CD14-positive monocyte (primary cell): ENCODE results near the gene IBA57. TPM values are rescaled to one million over a fixed set of nuclear protein-coding genes. Genes with fewer than 3 reads are reported as not detected.

ENCODE experiments used
- DNase-seq, 3 donors: peaks; one replicate each; pipeline ENCODE4 v3.0.0-alpha.2; 2011 to 2022
- H2AFZ ChIP-seq: 2 replicates; pipeline ENCODE4 v1.6.0; 2012; ENCODE audit warnings: mild to moderate bottlenecking, low read depth, low read length, inconsistent platforms; ENCODE audit not compliant: insufficient read depth, poor library complexity, severe bottlenecking
- H3K27ac ChIP-seq, 2 donors: 1 replicate in 1 of 2; 2 replicates in 1 of 2; pipeline ENCODE4 v1.5.1; 2012 to 2013; ENCODE audit warnings: low read length in 2 of 2, control low read depth in 1 of 2, inconsistent platforms in 1 of 2, low read depth in 1 of 2, mild to moderate bottlenecking in 1 of 2
- H3K27me3 ChIP-seq, 2 donors: one replicate each; pipeline versions ENCODE4 v1.6.0 to v1.6.1; 2011 to 2013; ENCODE audit warnings: low read length in 2 of 2; ENCODE audit not compliant: control insufficient read depth in 2 of 2, insufficient read depth in 2 of 2
- H3K36me3 ChIP-seq, 2 donors: replicated peaks in 1 of 2; 1 replicate in 1 of 2; 2 replicates in 1 of 2; pipeline versions ENCODE4 v1.5.1 to v1.6.1; 2012 to 2013; ENCODE audit warnings: low read length in 2 of 2, control low read depth in 1 of 2, inconsistent platforms in 1 of 2, mild to moderate bottlenecking in 1 of 2; ENCODE audit not compliant: insufficient read depth in 2 of 2, control insufficient read depth in 1 of 2
- H3K4me1 ChIP-seq, 2 donors: 1 replicate in 1 of 2; 2 replicates in 1 of 2; pipeline versions ENCODE4 v1.5.1 to v1.6.1; 2012 to 2013; ENCODE audit warnings: low read length in 2 of 2, control low read depth in 1 of 2, inconsistent platforms in 1 of 2, mild to moderate bottlenecking in 1 of 2, moderate library complexity in 1 of 2; ENCODE audit not compliant: insufficient read depth in 2 of 2, control insufficient read depth in 1 of 2
- H3K4me2 ChIP-seq: replicated peaks from 2 replicates; pipeline ENCODE3; 2012; ENCODE audit warnings: low read length, moderate library complexity, mild to moderate bottlenecking; ENCODE audit not compliant: poor library complexity, severe bottlenecking; ENCODE audit errors: extremely low read depth
- H3K4me3 ChIP-seq, 3 experiments: fragments of 200-600 bp in 1 of 3; sonication (generic) in 1 of 3; replicated peaks in 1 of 3; 1 replicate in 2 of 3; 2 replicates in 1 of 3; pipeline ENCODE4 v1.5.1; 2011 to 2013; ENCODE audit warnings: low read length in 3 of 3, mild to moderate bottlenecking in 3 of 3, control low read depth in 2 of 3, low read depth in 2 of 3, inconsistent platforms in 1 of 3, moderate library complexity in 1 of 3
- H3K79me2 ChIP-seq: 2 replicates; pipeline ENCODE4 v1.6.0; 2012; ENCODE audit warnings: mild to moderate bottlenecking, control low read depth, inconsistent platforms, low read length, moderate library complexity; ENCODE audit not compliant: insufficient read depth
- H3K9ac ChIP-seq: 2 replicates; pipeline ENCODE4 v1.6.0; 2017; ENCODE audit warnings: low read length, mild to moderate bottlenecking; ENCODE audit not compliant: insufficient read depth, poor library complexity, severe bottlenecking
- H3K9me3 ChIP-seq, 2 donors: replicated peaks in 1 of 2; 1 replicate in 1 of 2; 2 replicates in 1 of 2; pipeline versions ENCODE4 v1.5.1 to v1.6.1; 2012 to 2013; ENCODE audit warnings: low read length in 2 of 2, control low read depth in 1 of 2; ENCODE audit not compliant: control insufficient read depth in 1 of 2, insufficient read depth in 1 of 2
- H4K20me1 ChIP-seq: 2 replicates; pipeline ENCODE4 v1.6.0; 2012; ENCODE audit warnings: mild to moderate bottlenecking, low read length, control low read depth, moderate library complexity; ENCODE audit not compliant: insufficient read depth
- H3K27ac Mint-ChIP-seq, 7 donors: one replicate each; pipeline ENCODE4 v1.8.0; 2020; ENCODE audit warnings: mild to moderate bottlenecking in 7 of 7, mixed read lengths in 7 of 7, moderate library complexity in 6 of 7, inconsistent platforms in 2 of 7
- H3K27me3 Mint-ChIP-seq, 3 donors: one replicate each; pipeline ENCODE4 v1.8.0; 2021 to 2022; ENCODE audit warnings: low read depth in 3 of 3, mild to moderate bottlenecking in 3 of 3, mixed read lengths in 3 of 3, moderate library complexity in 3 of 3, inconsistent platforms in 1 of 3
- H3K36me3 Mint-ChIP-seq, 2 donors: one replicate each; pipeline ENCODE4 v1.8.0; 2020; ENCODE audit warnings: mixed read lengths in 2 of 2, inconsistent platforms in 1 of 2, mild to moderate bottlenecking in 1 of 2
- H3K4me1 Mint-ChIP-seq: one replicate; pipeline ENCODE4 v1.8.0; 2020; ENCODE audit warnings: mild to moderate bottlenecking, mixed read lengths
- H3K4me3 Mint-ChIP-seq, 2 donors: one replicate each; pipeline ENCODE4 v1.8.0; 2020; ENCODE audit warnings: mild to moderate bottlenecking in 2 of 2, mixed read lengths in 2 of 2, moderate library complexity in 1 of 2
- H3K9me3 Mint-ChIP-seq, 7 donors: one replicate each; pipeline ENCODE4 v1.8.0; 2020 to 2022; ENCODE audit warnings: mixed read lengths in 7 of 7, mild to moderate bottlenecking in 6 of 7, moderate library complexity in 6 of 7, inconsistent platforms in 2 of 7
- WGBS: methylation state at CpG from one replicate; pipeline ENCODE4 v1.1.5; 2013; ENCODE audit warnings: missing lambda C conversion rate; ENCODE audit not compliant: insufficient coverage; 5-methylcytosine and 5-hydroxymethylcytosine counted together
- intact Hi-C, 2 donors: fragments of 100-400 bp; cut with micrococcal nuclease; formaldehyde crosslinking; loops; one replicate each; pipeline versions ENCODE4 v1.15.0 to v1.15.1; 2023
- polyA plus RNA-seq, 3 donors: library from polyadenylated mRNA; depleted of rRNA in 1 of 3; unstranded in 2 of 3; stranded (reverse) in 1 of 3; fragments of 300-500 nt in 2 of 3; fragments of >200 nt in 1 of 3; fragmentation: Illumina TruSeq in 2 of 3; gene quantifications; 1 replicate in 2 of 3; 2 replicates in 1 of 3; pipeline ENCODE4 v1.2.3, GENCODE V29; 2012 to 2021
- TF ChIP-seq, protein P1 (sequence below): fragments of 200-600 bp; IDR thresholded peaks from one replicate; pipeline ENCODE4 v1.8.0; 2022; ENCODE audit warnings: antibody characterized with exemption, mild to moderate bottlenecking

Gene IBA57
- polyA plus RNA-seq, 3 donors: 1.6 to 2.1 (median 1.7) TPM

DNA sequence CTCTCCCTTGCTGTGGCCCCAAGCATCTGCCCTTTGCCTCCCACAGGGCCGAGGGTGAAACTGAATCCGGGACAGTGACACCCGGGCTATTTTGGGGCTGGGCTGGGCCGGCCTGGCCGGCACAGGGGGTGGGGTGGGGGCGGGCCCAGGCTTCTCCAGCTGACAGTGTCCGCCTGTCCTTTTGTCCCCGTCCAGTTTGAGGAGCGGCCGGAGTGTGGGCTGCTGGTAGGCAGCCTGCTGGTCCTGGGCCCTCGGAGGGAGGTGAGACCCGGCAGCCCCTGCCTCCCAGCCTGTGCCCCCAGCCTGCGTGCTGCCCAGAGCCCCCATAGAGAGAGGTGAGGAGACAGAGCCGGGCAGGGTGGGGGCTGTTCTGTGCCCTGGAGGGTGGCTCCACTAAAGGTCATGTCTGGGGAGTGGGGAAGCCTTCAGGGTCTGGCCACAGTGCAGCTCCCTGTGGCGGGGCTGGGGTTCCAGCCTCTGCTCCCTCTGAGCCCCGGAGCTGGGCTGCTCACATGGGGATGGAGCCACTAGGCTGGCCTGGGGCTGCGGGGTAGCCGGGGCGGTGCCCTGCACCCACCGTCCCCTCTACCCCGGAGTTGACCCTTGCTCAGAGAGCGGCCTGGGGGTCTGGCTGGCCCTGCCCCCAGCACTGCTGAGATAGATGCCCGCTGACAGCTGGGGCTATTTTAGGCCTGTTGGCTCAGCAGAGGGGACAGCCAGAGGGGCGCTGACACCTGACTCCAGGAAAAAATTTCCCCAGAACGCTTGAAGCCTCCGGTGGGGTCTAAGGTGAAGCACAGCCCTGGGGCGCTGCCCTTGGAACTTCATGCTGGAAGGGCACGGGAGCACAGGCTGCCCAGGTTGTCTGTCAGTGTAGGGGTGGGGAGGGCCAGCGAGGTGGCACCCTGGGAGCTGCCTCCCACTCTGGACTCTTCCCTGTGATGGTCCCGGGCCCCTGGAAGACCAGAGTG is 42.5 kb downstream of the IBA57 start, which contains the start of gene OBSCN:
Gene OBSCN, plus strand, starts transcription at position 194 of the 971 bp plus-strand sequence. CDS start 3,740 bp downstream, outside the sequence.
- intact Hi-C loops: no loop called here
- WGBS: 66% methylated on average over 24 of the region's 30 CpGs
- Mint-ChIP-seq H3K9me3 (peaks cover 0 to 3% (median 0%) of the 10 kb centered on the region in 7 donors), H3K36me3 (no peaks in the 10 kb centered on the region), H3K27me3 (peaks cover 6 to 15% (median 13%) of the 10 kb centered on the region in 3 donors), H3K4me1 (peaks cover 1% of the 10 kb centered on the region), H3K27ac (no peak within 1 kb of the TSS), H3K4me3 (no peak within 1 kb of the TSS)
- no peaks in the 10 kb centered on the region for H4K20me1 ChIP-seq
- no peak within 1 kb of the TSS for H3K4me2 ChIP-seq
- DNase-seq: no peak
- TF ChIP-seq, protein P1, sequence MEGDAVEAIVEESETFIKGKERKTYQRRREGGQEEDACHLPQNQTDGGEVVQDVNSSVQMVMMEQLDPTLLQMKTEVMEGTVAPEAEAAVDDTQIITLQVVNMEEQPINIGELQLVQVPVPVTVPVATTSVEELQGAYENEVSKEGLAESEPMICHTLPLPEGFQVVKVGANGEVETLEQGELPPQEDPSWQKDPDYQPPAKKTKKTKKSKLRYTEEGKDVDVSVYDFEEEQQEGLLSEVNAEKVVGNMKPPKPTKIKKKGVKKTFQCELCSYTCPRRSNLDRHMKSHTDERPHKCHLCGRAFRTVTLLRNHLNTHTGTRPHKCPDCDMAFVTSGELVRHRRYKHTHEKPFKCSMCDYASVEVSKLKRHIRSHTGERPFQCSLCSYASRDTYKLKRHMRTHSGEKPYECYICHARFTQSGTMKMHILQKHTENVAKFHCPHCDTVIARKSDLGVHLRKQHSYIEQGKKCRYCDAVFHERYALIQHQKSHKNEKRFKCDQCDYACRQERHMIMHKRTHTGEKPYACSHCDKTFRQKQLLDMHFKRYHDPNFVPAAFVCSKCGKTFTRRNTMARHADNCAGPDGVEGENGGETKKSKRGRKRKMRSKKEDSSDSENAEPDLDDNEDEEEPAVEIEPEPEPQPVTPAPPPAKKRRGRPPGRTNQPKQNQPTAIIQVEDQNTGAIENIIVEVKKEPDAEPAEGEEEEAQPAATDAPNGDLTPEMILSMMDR: no peak
- H3K9ac ChIP-seq: no peak within 1 kb of the TSS
- H3K4me3 ChIP-seq: no peak within 1 kb of the TSS
- H3K27me3 ChIP-seq: peaks cover 0 to 7% of the 10 kb centered on the region in 2 donors
- H3K79me2 ChIP-seq: no peaks in the 10 kb centered on the region
- H3K27ac ChIP-seq: no peak within 1 kb of the TSS
- peaks cover 5 to 7% of the 10 kb centered on the region in 2 donors for H3K4me1 ChIP-seq
- no peaks in the 10 kb centered on the region for H3K9me3 ChIP-seq
- no peak within 1 kb of the TSS for H2AFZ ChIP-seq
- H3K36me3 ChIP-seq: no peaks in the 10 kb centered on the region

DNA sequence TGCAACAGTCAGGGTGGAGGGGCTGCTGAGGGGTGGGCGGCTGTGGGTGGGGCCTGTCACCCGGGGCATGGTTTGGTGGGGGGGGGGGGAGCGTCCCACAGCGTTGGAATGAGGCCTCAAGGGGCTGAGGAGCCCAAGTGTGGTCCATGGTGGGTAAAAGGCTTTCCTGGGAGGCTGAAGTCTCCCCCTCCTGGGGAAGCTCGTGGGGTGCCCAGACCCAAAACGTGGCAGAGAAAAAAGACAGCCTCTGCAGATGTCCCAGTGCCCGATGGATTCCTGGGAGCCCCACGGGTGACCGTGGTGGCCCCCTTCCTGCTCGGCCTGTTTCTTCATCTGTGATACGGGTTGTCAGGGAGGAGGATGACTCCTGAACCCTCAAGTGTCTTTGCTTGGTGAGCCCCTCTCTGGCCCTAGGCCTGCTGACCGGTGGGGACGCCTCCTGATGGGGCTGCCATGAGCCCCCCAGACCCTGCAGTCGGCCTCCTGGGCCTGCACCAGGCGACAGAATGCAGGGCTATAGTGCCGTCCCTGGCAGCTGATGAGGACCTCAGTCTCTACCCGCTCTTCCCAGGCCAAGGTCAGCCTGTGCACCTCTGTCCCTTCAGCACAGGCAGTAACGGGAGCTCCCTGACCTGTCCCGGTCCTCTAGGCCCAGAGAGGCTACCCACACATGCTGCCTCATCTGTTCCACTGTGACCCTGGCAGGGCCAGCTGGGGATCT is 43.4 kb downstream of the IBA57 start:
- no peaks in the 10 kb centered on the region for H4K20me1 ChIP-seq
- H3K9me3 ChIP-seq: no peaks in the 10 kb centered on the region
- no peak overlapping the region for H3K9ac ChIP-seq
- H3K27ac Mint-ChIP-seq: peak overlapping the region in 1 of 7 donors; percentile 38
- TF ChIP-seq, protein P1: no peak
- intact Hi-C loops: no loop called here
- no peak overlapping the region for H3K4me2 ChIP-seq
- peaks cover 0 to 7% of the 10 kb centered on the region in 2 donors for H3K27me3 ChIP-seq
- H2AFZ ChIP-seq: no peak overlapping the region
- no peaks in the 10 kb centered on the region for H3K79me2 ChIP-seq
- H3K9me3 Mint-ChIP-seq: peaks cover 0 to 3% (median 0%) of the 10 kb centered on the region in 7 donors
- no peak for DNase-seq
- 81% methylated on average over 14 of the region's 19 CpGs for WGBS
- no peaks in the 10 kb centered on the region for H3K36me3 ChIP-seq
- H3K4me1 Mint-ChIP-seq: peaks cover 6% of the 10 kb centered on the region
- peaks cover 6 to 13% of the 10 kb centered on the region in 2 donors for H3K4me1 ChIP-seq
- H3K27me3 Mint-ChIP-seq: peaks cover 6 to 21% (median 16%) of the 10 kb centered on the region in 3 donors
- H3K4me3 ChIP-seq: no peak overlapping the region
- H3K36me3 Mint-ChIP-seq: no peaks in the 10 kb centered on the region
- no peak overlapping the region for H3K4me3 Mint-ChIP-seq
- no peak overlapping the region for H3K27ac ChIP-seq
